HG03159 (cell line): Measurements from ENCODE around the gene RAD9B.
"Not testable (repeated sequence)": the region's sequence is repeated elsewhere in the genome, so short reads cannot be mapped to it uniquely, and the experiment has no call there.

Experiments used
- ATAC-seq: cut with Tn5 transposase; IDR thresholded peaks from one replicate; pipeline ENCODE4 v1.9.1; 2021; ENCODE audit warnings: mild to moderate bottlenecking, moderate library complexity; ENCODE audit not compliant: unreplicated experiment

Gene RAD9B

GRCh38 chr12:110501752-110502738 is at the start of gene RAD9B, which contains the start of gene VPS29:
RAD9B (plus strand) TSS chr12:110502331; CDS start chr12:110502338, 7 bp downstream.
VPS29 (minus strand) TSS chr12:110502111; CDS start chr12:110502051, 60 bp downstream.
- peak; percentile 88 for ATAC-seq

DNA sequence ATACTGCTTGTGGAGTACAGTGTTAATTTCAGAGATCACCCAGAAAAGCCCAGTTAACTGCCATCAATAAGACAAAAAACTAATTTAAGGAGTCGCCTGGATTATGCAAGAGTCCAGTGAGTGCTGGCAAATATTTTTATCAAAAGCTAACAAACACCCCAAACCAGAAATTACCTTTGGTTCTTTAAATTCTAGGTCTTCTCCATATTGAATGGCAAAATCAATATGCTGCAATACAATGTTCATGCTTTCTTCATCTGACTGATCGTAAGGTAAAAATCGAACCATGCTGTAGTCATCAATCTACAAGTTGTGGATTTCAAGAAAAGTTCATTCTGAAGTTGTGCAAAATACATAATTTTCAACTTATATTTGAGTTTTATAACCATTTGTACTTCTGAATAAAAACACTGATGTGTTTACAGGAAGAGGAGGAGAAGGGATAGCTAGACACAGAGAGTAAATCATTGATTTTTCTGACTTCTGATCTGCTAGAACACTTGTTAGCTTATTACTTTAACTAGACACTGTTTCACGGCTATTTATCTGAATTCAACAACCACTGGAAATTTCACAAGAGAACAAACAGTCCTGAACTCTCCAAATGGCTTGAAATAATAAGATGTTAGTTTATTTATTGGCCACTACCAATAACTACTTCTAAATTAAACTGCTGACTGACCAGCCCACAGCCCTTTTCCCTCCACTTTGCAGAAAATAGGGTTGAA is 48.4 kb upstream of the RAD9B start:
- no peak for ATAC-seq

DNA sequence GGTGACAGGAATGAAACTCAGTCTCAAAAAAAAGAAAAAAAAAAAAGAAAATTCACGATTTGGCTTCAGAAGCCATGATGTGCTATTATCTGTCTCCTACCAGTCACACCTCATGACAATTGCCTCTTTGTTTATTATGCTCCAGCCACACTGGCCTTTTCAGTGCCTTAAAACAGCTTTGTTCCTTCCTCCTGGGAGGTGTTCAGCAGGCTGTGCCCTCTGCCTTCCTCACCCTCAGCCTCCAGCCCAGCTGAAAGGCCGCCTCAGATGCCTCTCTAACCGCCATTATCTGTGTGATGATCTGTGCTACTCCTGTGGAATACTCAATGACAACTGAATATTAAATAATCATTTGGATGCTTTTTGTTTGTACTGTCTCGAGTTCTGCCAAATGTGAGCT is 43.4 kb upstream of the RAD9B start:
- ATAC-seq = no peak

GRCh38 chr12:110461189-110461588 is 40.9 kb upstream of the RAD9B start:
- ATAC-seq = not testable (repeated sequence)

DNA sequence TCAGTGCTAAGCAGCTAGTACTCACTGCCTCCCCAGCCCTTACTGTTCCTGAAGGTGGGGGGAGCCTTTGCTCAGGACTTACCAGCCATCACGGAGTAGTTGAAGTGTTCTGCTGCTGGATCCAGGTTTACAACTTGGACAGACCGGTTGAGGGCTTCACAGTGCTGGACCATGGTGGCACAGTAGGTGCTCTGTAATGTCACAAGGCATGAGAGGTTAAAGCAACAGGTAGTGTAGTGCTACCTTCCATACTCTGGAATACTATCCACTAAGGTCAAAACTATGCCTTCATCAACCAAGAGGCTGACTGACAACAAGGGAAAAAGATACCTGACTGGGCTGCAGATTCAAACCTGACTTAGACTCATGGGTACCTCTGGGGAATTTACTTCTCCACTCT is 37.1 kb upstream of the RAD9B start:
- no peak for ATAC-seq

GRCh38 chr12:110465765-110466164 is 36.4 kb upstream of the RAD9B start:
- ATAC-seq = not testable (repeated sequence)

GRCh38 chr12:110466791-110467190 is 35.3 kb upstream of the RAD9B start:
- ATAC-seq = no peak

GRCh38 chr12:110467847-110468213 is 34.3 kb upstream of the RAD9B start:
- ATAC-seq = no peak

- ATAC-seq = peak; percentile 83
Observed at GRCh38 chr12:110468214-110469048, 33.7 kb upstream of the RAD9B start, which contains the start of the genes FAM216A and GPN3. FAM216A (plus strand) TSS chr12:110468845; CDS start chr12:110468876, 31 bp downstream. GPN3 (minus strand) TSS chr12:110468257; CDS start chr12:110468203, 54 bp downstream.

- ATAC-seq = no peak
Observed at GRCh38 chr12:110475426-110475825, 26.7 kb upstream of the RAD9B start.

DNA sequence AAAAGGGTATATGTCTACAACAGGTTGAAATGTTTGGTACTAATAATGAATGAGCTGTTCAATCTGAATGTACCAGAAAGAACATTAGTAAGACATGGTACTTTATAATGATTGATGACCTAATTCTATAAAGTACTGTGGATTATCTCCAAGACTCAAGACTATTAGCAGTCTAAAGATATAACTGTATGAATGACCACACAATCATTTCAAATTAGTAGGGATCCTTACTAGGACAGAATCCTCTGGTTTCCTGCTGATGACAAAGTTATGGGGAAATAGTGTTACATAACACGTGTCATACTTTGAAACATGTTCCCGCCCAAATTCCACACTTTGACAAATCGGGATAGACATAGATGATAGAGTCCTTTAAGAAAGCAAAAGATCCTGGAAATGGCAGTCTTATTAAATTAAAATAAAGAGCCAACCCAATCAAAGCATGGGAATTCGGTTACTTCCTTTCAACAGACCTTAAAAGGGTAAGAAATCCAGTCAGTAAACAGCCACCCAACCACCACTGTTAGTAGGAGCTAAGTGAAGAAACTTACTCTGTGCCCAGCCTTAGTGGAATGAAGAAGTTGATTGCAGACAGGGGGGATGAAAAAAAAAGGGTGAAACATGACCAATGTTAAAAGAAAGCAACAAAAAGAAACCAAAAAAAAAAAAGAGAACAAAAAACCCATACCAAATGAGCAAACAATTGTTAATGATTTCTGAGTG is 3.0 kb upstream of the RAD9B start:
- no peak for ATAC-seq

- ATAC-seq = no peak
Observed at GRCh38 chr12:110501399-110501751, 756 bp upstream of the RAD9B start.

- no peak for ATAC-seq
Observed at GRCh38 chr12:110503432-110503831, 1.3 kb downstream of the RAD9B start.

GRCh38 chr12:110505332-110505731 is 3.2 kb downstream of the RAD9B start:
- ATAC-seq = no peak

DNA sequence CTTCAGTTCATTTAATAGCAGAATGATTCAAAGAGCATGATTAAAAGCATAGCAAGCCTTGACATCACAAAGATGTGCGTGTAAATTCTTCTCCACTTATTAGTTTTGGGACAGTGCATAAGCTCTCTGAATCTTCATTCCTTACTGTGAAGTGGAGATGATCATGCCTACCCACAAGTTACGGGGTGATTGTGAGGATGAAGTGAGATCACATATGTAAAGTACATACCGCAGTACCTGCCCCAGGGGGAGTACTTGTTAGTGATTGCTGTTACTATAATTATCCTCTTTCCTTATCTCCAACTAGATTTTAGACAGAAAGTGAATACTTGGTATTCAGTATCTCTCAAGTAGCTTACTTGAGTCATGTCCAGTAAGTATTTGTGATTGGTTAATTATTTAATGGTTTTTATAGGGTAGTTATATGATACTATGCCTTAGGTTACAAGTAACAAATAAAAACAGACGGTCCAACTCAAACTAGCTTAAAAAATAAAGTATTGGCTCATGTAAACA is 6.0 kb downstream of the RAD9B start:
- no peak for ATAC-seq

GRCh38 chr12:110513842-110514241 is 11.7 kb downstream of the RAD9B start:
- ATAC-seq = no peak

DNA sequence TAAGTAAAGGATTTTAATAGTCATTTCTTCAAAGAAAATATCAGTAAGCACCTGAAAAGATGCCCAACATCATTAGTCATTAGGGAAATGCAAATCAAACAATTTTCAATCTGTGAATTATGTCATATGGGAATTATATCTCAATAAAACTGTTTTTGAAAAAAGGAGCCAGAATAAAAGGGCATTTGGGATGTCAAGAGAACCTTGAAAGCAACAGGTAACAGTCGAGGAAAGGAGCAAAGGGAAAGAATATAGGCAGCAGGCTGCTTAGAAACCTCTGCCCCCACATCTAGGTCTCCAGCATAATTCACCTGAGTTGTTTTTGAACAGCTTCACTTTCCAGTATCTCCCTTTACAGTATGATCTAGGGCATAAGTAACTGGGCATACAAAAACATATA is 12.2 kb downstream of the RAD9B start:
- no peak for ATAC-seq

GRCh38 chr12:110516995-110517394 is 14.9 kb downstream of the RAD9B start:
- no peak for ATAC-seq

- not testable (repeated sequence) for ATAC-seq
Observed at GRCh38 chr12:110518014-110518413, 15.9 kb downstream of the RAD9B start.
